SK-N-SH treated with all-trans-retinoic acid at 6 μM for 48 hours (cell line): ENCODE data around the gene SUMO3.

ENCODE experiments used
- ARNTL ChIP-seq: fragments of 450-650 bp; formaldehyde crosslinking; IDR thresholded peaks from 2 replicates; pipeline ENCODE4 v1.5.0; 2020; ENCODE audit warnings: low read depth, mild to moderate bottlenecking, moderate library complexity, borderline replicate concordance
- CREB5 ChIP-seq: fragments of 250-450 bp; sonication (Bioruptor Pico); IDR thresholded peaks from 2 replicates; pipeline ENCODE4 v1.5.1; 2020; ENCODE audit warnings: low read depth, mild to moderate bottlenecking, moderate library complexity
- CSDC2 ChIP-seq: fragments of 250-450 bp; sonication (Bioruptor Pico); IDR thresholded peaks from 2 replicates; pipeline ENCODE4 v1.5.0; 2020; ENCODE audit warnings: mild to moderate bottlenecking, moderate library complexity
- ESRRG ChIP-seq: fragments of 250-450 bp; sonication (Bioruptor Pico); IDR thresholded peaks from 2 replicates; pipeline ENCODE4 v1.6.1; 2021; ENCODE audit warnings: mild to moderate bottlenecking
- GLIS3 ChIP-seq: fragments of 250-450 bp; sonication (Bioruptor Pico); IDR thresholded peaks from 2 replicates; pipeline ENCODE4 v1.5.0; 2020; ENCODE audit warnings: mild to moderate bottlenecking, moderate library complexity
- ISL1 ChIP-seq: fragments of 250-450 bp; sonication (Bioruptor Pico); IDR thresholded peaks from 2 replicates; pipeline ENCODE4 v2.1.2; 2022; ENCODE audit warnings: mild to moderate bottlenecking, moderate library complexity
- OSR1 ChIP-seq: fragments of 250-450 bp; sonication (Bioruptor Pico); IDR thresholded peaks from 2 replicates; pipeline ENCODE4 v1.8.0; 2022; ENCODE audit warnings: moderate library complexity, mild to moderate bottlenecking, inconsistent platforms
- PATZ1 ChIP-seq: fragments of 250-450 bp; sonication (Bioruptor Pico); IDR thresholded peaks from 2 replicates; pipeline ENCODE4 v1.8.0; 2020; ENCODE audit warnings: mild to moderate bottlenecking, moderate library complexity, borderline replicate concordance
- POU6F1 ChIP-seq: fragments of 250-450 bp; sonication (Bioruptor Pico); IDR thresholded peaks from 2 replicates; pipeline ENCODE4 v1.8.0; 2021; ENCODE audit warnings: low read depth, mild to moderate bottlenecking, moderate library complexity, borderline replicate concordance
- PPARA ChIP-seq: fragments of 250-450 bp; sonication (Bioruptor Pico); IDR thresholded peaks from 2 replicates; pipeline ENCODE4 v1.5.0; 2020; ENCODE audit warnings: mild to moderate bottlenecking, borderline replicate concordance
- RARB ChIP-seq: fragments of 250-450 bp; sonication (Bioruptor Pico); IDR thresholded peaks from 2 replicates; pipeline ENCODE4 v1.8.0; 2021; ENCODE audit warnings: mild to moderate bottlenecking, moderate library complexity
- TOX ChIP-seq: fragments of 250-450 bp; sonication (Bioruptor Pico); IDR thresholded peaks from 2 replicates; pipeline ENCODE4 v1.8.0; 2021; ENCODE audit warnings: mild to moderate bottlenecking, moderate library complexity, borderline replicate concordance
- TSHZ2 ChIP-seq: fragments of 250-450 bp; sonication (Bioruptor Pico); IDR thresholded peaks from 2 replicates; pipeline ENCODE4 v1.5.0; 2020; ENCODE audit warnings: mild to moderate bottlenecking, moderate library complexity
- ZFP30 ChIP-seq: fragments of 450-650 bp; formaldehyde crosslinking; IDR thresholded peaks from 2 replicates; pipeline ENCODE4 v1.5.0; 2022; ENCODE audit warnings: mild to moderate bottlenecking, moderate library complexity

GRCh38 chr21:44764319-44765230, 53.3 kb downstream of the SUMO3 start:
- TF ChIP-seq ZFP30 (CRISPR knock-in tag), result no peak
- TF ChIP-seq PPARA (CRISPR knock-in tag), result no peak
- TF ChIP-seq OSR1 (CRISPR knock-in tag), result no peak
- no peak for TF ChIP-seq ARNTL (CRISPR knock-in tag)
- TF ChIP-seq TOX (CRISPR knock-in tag), result no peak
- TF ChIP-seq GLIS3 (CRISPR knock-in tag), result no peak
- TF ChIP-seq PATZ1 (CRISPR knock-in tag), result no peak
- TF ChIP-seq RARB (CRISPR knock-in tag), result no peak
- no peak for TF ChIP-seq CSDC2
- TF ChIP-seq CREB5 (CRISPR knock-in tag), result no peak
- no peak for TF ChIP-seq TSHZ2 (CRISPR knock-in tag)
- TF ChIP-seq POU6F1, result no peak
- TF ChIP-seq ESRRG (CRISPR knock-in tag), result no peak
- no peak for TF ChIP-seq ISL1 (CRISPR knock-in tag)
